SK-N-SH (cell line): ENCODE data around the gene OR4M1. TPM values are rescaled to one million over a fixed set of nuclear protein-coding genes. Genes with fewer than 3 reads are reported as not detected.
"Not testable (repeated sequence)": the region's sequence is repeated elsewhere in the genome, so short reads cannot be mapped to it uniquely, and the experiment has no call there.

Experiments
- CTCF ChIA-PET: fragments of 300-600, 350-600 bp; formaldehyde crosslinking; extraction: SDS; loops from one replicate; lab custom pipeline; 2021; lab: Yijun Ruan, JAX
- POLR2A ChIA-PET: fragments of 350-600 bp; sonication (Branson Sonifier 250); formaldehyde crosslinking; extraction: SDS; loops from one replicate; lab custom pipeline; 2020; ENCODE audit warnings: antibody characterized with exemption, inconsistent platforms; lab: Yijun Ruan, JAX
- DNase-seq: peaks from one replicate; pipeline ENCODE4 v3.0.0; 2012
- H2AFZ ChIP-seq: fragments of 200-600 bp; sonication (generic); 2 replicates; pipeline ENCODE4 v1.8.1; 2016; ENCODE audit warnings: antibody characterized with exemption, mild to moderate bottlenecking, low read depth
- H3F3A ChIP-seq: fragments of 200-600 bp; sonication (generic); replicated peaks from 2 replicates; pipeline ENCODE3; 2016; ENCODE audit warnings: antibody characterized with exemption, mild to moderate bottlenecking; ENCODE audit not compliant: insufficient read depth
- H3K27ac ChIP-seq, 2 experiments: fragments of 200-500 bp in 1 of 2; fragments of 200-600 bp in 1 of 2; sonication (Bioruptor generic) in 1 of 2; sonication (generic), shearing (Covaris generic) in 1 of 2; 2 replicates each; pipeline versions ENCODE4 v1.5.1 to v1.6.1; 2014 to 2016; ENCODE audit warnings: low read depth in 2 of 2, inconsistent platforms in 1 of 2, low read length in 1 of 2, mild to moderate bottlenecking in 1 of 2, mixed read lengths in 1 of 2
- H3K27me3 ChIP-seq: fragments of 200-600 bp; sonication (generic), shearing (Covaris generic); 2 replicates; pipeline ENCODE4 v1.6.1; 2016; ENCODE audit warnings: mixed run types; ENCODE audit not compliant: insufficient read depth
- H3K36me3 ChIP-seq, 2 experiments: fragments of 200-500 bp in 1 of 2; fragments of 200-600 bp in 1 of 2; sonication (Bioruptor generic) in 1 of 2; sonication (generic) in 1 of 2; replicated peaks in 1 of 2; 2 replicates each; pipeline versions ENCODE3 to v1.5.1; 2014 to 2016; ENCODE audit warnings: low read length in 1 of 2, mild to moderate bottlenecking in 1 of 2; ENCODE audit not compliant: insufficient read depth in 2 of 2, control insufficient read depth in 1 of 2
- H3K4me1 ChIP-seq, 2 experiments: fragments of 200-500 bp in 1 of 2; fragments of 200-600 bp in 1 of 2; sonication (Bioruptor generic) in 1 of 2; sonication (generic), shearing (Covaris generic) in 1 of 2; 2 replicates each; pipeline versions ENCODE4 v1.5.1 to v1.6.1; 2014 to 2016; ENCODE audit warnings: low read depth in 1 of 2, low read length in 1 of 2, mixed run types in 1 of 2; ENCODE audit not compliant: insufficient read depth in 2 of 2, control insufficient read depth in 1 of 2
- H3K4me2 ChIP-seq: fragments of 200-600 bp; sonication (generic), shearing (Covaris generic); 2 replicates; pipeline ENCODE4 v1.6.1; 2017; ENCODE audit warnings: mixed run types
- H3K4me3 ChIP-seq, 2 experiments: fragments of 200-500 bp in 1 of 2; fragments of 200-600 bp in 1 of 2; sonication (Bioruptor generic) in 1 of 2; sonication (generic), shearing (Covaris generic) in 1 of 2; 2 replicates each; pipeline versions ENCODE4 v1.5.1 to v1.8.1; 2014 to 2016; ENCODE audit warnings: low read depth in 2 of 2, inconsistent platforms in 1 of 2, low read length in 1 of 2, mild to moderate bottlenecking in 1 of 2, mixed read lengths in 1 of 2, moderate library complexity in 1 of 2
- H3K79me2 ChIP-seq: fragments of 200-600 bp; sonication (generic); 2 replicates; pipeline ENCODE4 v1.8.1; 2017; ENCODE audit warnings: mild to moderate bottlenecking; ENCODE audit not compliant: insufficient read depth
- H3K9ac ChIP-seq: fragments of 200-600 bp; sonication (generic); 2 replicates; pipeline ENCODE4 v1.6.1; 2017; ENCODE audit warnings: mixed run types
- H3K9me2 ChIP-seq: fragments of 200-600 bp; sonication (generic); 2 replicates; pipeline ENCODE4 v1.6.1; 2017; ENCODE audit warnings: mixed run types
- H3K9me3 ChIP-seq: fragments of 200-600 bp; sonication (generic); 2 replicates; pipeline ENCODE4 v1.6.1; 2017; ENCODE audit warnings: mixed run types, mild to moderate bottlenecking, moderate library complexity
- H4K20me1 ChIP-seq: fragments of 200-600 bp; sonication (generic); 2 replicates; pipeline ENCODE4 v1.6.1; 2017; ENCODE audit warnings: mild to moderate bottlenecking, mixed run types; ENCODE audit not compliant: insufficient read depth
- EP300 ChIP-seq, 2 experiments: IDR thresholded peaks; 2 replicates each; pipeline versions ENCODE4 v1.4.0 to v1.6.1; 2012; ENCODE audit warnings: borderline replicate concordance in 1 of 2, low read depth in 1 of 2, low read length in 1 of 2
- GATA2 ChIP-seq: sonication (generic); formaldehyde crosslinking; IDR thresholded peaks from 2 replicates; pipeline ENCODE4 v1.5.0; 2020; ENCODE audit warnings: mild to moderate bottlenecking, missing genetic modification reagents
- MXI1 ChIP-seq: IDR thresholded peaks from 2 replicates; pipeline ENCODE4 v1.6.1; 2012; ENCODE audit warnings: mild to moderate bottlenecking, low read depth, low read length, improper control_type of control experiment
- NRF1 ChIP-seq: IDR thresholded peaks from 2 replicates; pipeline ENCODE4 v1.6.1; 2012; ENCODE audit warnings: low read depth, mild to moderate bottlenecking, low read length
- SIN3A ChIP-seq: IDR thresholded peaks from 2 replicates; pipeline ENCODE4 v1.6.1; 2012; ENCODE audit warnings: low read depth, mild to moderate bottlenecking, low read length, moderate library complexity, borderline replicate concordance
- YY1 ChIP-seq: IDR thresholded peaks from 2 replicates; pipeline ENCODE4 v1.4.0; 2012; ENCODE audit warnings: low read depth, mild to moderate bottlenecking
- WGBS: methylation state at CpG from one replicate; pipeline ENCODE4 v1.1.6; 2017; ENCODE audit warnings: low lambda C conversion rate; 5-methylcytosine and 5-hydroxymethylcytosine counted together
- polyA plus RNA-seq, 3 experiments: library from polyadenylated mRNA; depleted of rRNA; stranded (reverse); fragments of >200 nt; gene quantifications; 2 replicates each; pipeline ENCODE4 v1.2.3, GENCODE V29; 2012
- TF ChIP-seq, protein P1 (sequence below): IDR thresholded peaks from 2 replicates; pipeline ENCODE4; 2012
- TF ChIP-seq, protein P2 (sequence below): fragments of 150-350 bp; IDR thresholded peaks from 2 replicates; pipeline ENCODE4 v1.6.1; 2016; ENCODE audit warnings: mild to moderate bottlenecking, low read depth, low read length
- TF ChIP-seq, protein P3 (sequence below): fragments of 200-600 bp; sonication (generic); IDR thresholded peaks from 2 replicates; pipeline ENCODE4 v1.6.1; 2017; ENCODE audit warnings: antibody characterized with exemption, mild to moderate bottlenecking, moderate library complexity

The OR4M1 gene
- polyA plus RNA-seq, 1 of the 3 experiments (the other 2 are of a cell fraction), result not detected

DNA sequence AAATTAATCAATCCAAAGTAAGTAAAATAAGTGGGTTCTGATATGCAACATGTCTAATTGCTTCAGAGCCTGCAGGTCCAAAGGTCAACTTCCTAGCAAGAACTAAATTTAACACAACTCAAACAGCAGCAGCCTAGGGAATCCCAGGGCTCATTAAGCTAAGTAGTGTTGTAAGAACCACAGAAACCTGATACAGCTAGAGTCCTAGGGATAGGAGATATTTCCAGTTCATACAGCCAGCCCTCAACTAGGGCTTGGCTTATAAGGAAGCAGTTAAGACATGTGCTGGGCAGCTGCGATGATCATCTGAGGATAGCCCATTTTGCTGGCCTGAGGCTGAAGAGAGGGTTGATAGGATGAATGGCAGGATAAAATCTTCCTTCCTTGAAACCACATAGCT is 30.0 kb upstream of the OR4M1 start, which contains the start of gene OR4Q3:
Gene OR4Q3, plus strand, starts transcription at position 316 of the 400 bp plus-strand sequence.
- WGBS, result 0% methylated on average over 1 of the region's 1 CpG
- Histone ChIP-seq H3K9me3 (no peaks in the 10 kb centered on the region), H3K4me1 (no peaks in the 10 kb centered on the region), H3K27ac (no peak within 1 kb of the TSS), H3F3A (no peaks in the 10 kb centered on the region), H3K9me2 (no peaks in the 10 kb centered on the region), H2AFZ (no peak within 1 kb of the TSS), H3K4me2 (no peak within 1 kb of the TSS), H3K79me2 (no peaks in the 10 kb centered on the region; the same call in 1 of the 2 replicates), H3K27me3 (no peaks in the 10 kb centered on the region), H3K4me3 (no peak within 1 kb of the TSS), H3K9ac (no peak within 1 kb of the TSS), H3K36me3 (no peaks in the 10 kb centered on the region), H4K20me1 (no peaks in the 10 kb centered on the region)
- DNase-seq, result no peak
- TF ChIP-seq, protein P1, sequence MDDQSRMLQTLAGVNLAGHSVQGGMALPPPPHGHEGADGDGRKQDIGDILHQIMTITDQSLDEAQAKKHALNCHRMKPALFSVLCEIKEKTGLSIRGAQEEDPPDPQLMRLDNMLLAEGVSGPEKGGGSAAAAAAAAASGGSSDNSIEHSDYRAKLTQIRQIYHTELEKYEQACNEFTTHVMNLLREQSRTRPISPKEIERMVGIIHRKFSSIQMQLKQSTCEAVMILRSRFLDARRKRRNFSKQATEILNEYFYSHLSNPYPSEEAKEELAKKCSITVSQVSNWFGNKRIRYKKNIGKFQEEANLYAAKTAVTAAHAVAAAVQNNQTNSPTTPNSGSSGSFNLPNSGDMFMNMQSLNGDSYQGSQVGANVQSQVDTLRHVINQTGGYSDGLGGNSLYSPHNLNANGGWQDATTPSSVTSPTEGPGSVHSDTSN, result no peak
- no peak for TF ChIP-seq EP300 (IDR thresholded peaks at IDR 0.05; ENCODE audit: borderline replicate concordance in 1 of 2, low read depth in 1 of 2, low read length in 1 of 2)
- no peak for TF ChIP-seq MXI1
- TF ChIP-seq, protein P2, sequence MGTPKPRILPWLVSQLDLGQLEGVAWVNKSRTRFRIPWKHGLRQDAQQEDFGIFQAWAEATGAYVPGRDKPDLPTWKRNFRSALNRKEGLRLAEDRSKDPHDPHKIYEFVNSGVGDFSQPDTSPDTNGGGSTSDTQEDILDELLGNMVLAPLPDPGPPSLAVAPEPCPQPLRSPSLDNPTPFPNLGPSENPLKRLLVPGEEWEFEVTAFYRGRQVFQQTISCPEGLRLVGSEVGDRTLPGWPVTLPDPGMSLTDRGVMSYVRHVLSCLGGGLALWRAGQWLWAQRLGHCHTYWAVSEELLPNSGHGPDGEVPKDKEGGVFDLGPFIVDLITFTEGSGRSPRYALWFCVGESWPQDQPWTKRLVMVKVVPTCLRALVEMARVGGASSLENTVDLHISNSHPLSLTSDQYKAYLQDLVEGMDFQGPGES, result no peak
- no peak for TF ChIP-seq SIN3A
- TF ChIP-seq, protein P3, sequence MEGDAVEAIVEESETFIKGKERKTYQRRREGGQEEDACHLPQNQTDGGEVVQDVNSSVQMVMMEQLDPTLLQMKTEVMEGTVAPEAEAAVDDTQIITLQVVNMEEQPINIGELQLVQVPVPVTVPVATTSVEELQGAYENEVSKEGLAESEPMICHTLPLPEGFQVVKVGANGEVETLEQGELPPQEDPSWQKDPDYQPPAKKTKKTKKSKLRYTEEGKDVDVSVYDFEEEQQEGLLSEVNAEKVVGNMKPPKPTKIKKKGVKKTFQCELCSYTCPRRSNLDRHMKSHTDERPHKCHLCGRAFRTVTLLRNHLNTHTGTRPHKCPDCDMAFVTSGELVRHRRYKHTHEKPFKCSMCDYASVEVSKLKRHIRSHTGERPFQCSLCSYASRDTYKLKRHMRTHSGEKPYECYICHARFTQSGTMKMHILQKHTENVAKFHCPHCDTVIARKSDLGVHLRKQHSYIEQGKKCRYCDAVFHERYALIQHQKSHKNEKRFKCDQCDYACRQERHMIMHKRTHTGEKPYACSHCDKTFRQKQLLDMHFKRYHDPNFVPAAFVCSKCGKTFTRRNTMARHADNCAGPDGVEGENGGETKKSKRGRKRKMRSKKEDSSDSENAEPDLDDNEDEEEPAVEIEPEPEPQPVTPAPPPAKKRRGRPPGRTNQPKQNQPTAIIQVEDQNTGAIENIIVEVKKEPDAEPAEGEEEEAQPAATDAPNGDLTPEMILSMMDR, result no peak
- TF ChIP-seq GATA2 (CRISPR knock-in tag), result no peak
- no peak for TF ChIP-seq NRF1
- no peak for TF ChIP-seq YY1
- ChIA-PET POLR2A (no interaction called here), CTCF (no interaction called here)

DNA sequence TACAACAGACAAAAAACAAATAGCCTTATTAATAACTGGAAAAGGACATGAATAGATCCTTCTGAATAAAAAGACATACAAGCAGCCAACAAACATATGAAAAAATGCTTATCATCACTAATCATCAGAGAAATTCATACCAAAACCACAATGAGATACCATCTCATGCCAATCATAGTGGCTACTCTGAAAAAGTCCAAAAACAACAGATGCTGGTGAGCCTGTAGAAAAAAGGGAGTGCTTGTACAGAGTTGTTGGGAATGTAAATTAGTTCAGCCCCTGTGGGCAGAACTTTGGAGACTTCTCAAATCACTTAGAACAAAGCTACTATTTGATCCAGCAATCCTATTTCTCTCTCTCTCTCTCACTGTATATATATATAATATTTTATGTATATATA is 21.0 kb upstream of the OR4M1 start:
- DNase-seq, H3K79me2 ChIP-seq, H3K4me1 ChIP-seq, H3K27me3 ChIP-seq, H3K4me3 ChIP-seq, H3K27ac ChIP-seq, H2AFZ ChIP-seq, H3K9ac ChIP-seq, H3K36me3 ChIP-seq, H3K9me3 ChIP-seq, H3K4me2 ChIP-seq, CTCF ChIA-PET, H4K20me1 ChIP-seq, POLR2A ChIA-PET, H3F3A ChIP-seq, H3K9me2 ChIP-seq: not testable (repeated sequence)
